ENCODE data around the gene RANBP17.
"Not testable (repeated sequence)": the region's sequence is repeated elsewhere in the genome, so short reads cannot be mapped to it uniquely, and the experiment has no call there.

Gene RANBP17

DNA sequence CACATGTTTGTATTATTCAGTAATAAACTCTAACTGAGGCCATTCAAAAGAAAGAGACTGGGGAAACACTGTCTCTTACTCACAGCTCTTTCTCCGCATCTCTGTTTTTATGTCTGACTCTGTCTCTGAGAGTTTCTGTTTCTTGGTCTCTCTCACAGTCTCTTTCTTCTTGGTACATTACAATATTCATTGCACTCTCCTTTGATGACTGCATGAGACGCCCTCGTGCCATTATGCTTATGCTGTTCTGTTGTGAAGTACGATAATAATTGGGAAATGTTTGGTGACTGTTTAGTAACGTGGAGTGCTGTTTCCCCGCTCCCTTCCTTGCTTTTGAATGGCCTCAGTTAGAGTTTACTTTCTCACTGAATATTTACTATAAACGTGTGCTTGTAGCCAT is 421.9 kb downstream of the RANBP17 start:
- no peak overlapping the region for H3K4me3 ChIP-seq (replicated peaks in 1 of 2; ENCODE audit: low read depth in 2 of 2, low read length in 2 of 2)
- DNase-seq (ENCODE audit: low read depth in 2 of 2), result no peak
- TF ChIP-seq, protein P1, sequence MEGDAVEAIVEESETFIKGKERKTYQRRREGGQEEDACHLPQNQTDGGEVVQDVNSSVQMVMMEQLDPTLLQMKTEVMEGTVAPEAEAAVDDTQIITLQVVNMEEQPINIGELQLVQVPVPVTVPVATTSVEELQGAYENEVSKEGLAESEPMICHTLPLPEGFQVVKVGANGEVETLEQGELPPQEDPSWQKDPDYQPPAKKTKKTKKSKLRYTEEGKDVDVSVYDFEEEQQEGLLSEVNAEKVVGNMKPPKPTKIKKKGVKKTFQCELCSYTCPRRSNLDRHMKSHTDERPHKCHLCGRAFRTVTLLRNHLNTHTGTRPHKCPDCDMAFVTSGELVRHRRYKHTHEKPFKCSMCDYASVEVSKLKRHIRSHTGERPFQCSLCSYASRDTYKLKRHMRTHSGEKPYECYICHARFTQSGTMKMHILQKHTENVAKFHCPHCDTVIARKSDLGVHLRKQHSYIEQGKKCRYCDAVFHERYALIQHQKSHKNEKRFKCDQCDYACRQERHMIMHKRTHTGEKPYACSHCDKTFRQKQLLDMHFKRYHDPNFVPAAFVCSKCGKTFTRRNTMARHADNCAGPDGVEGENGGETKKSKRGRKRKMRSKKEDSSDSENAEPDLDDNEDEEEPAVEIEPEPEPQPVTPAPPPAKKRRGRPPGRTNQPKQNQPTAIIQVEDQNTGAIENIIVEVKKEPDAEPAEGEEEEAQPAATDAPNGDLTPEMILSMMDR (IDR thresholded peaks at IDR 0.05; ENCODE audit: low read depth, low read length), result no peak

DNA sequence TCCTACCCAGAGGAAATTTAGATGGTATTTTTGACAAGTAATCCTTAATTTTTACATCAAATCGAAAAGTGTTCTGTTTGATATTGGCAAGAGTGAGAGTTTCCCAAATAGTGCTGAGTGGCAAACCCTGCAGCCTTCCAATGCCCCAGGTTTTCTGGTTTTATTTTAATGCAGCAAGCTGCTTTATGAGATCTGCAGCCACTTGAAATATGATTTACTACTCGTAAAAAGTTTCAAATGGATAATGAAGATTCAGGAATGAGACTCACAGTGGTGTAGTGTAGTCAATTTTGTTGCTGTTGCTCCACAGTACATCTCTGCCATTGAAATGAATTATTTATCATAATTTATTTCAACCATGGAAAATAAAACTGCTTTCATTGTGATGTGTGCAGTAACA is 423.6 kb downstream of the RANBP17 start:
- no peak overlapping the region for H3K4me3 ChIP-seq (replicated peaks in 1 of 2; ENCODE audit: low read depth in 2 of 2, low read length in 2 of 2)
- TF ChIP-seq, protein P1 (IDR thresholded peaks at IDR 0.05; ENCODE audit: low read depth, low read length), result no peak

DNA sequence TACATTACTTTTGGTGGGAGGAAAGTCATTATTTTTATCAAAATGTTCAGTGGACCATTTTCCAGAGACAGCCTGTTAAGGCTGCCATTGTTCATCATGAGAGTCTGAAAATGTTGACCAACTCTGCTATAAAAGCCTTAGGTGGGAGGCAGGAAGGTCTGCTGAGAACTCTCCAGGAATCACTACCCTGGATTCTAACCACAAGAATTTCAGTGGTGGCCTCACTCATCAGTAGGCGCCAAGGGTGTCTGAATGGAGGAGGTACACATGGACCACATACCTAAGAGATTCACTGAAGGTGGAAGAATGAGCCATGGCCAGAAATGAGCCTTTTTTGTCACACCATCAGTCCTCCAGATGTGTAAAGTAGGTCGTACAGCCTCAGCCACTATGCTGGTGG is 426.2 kb downstream of the RANBP17 start:
- TF ChIP-seq, protein P1 (IDR thresholded peaks at IDR 0.05; ENCODE audit: low read depth, low read length), result no peak
- no peak overlapping the region for H3K4me3 ChIP-seq (replicated peaks in 1 of 2; ENCODE audit: low read depth in 2 of 2, low read length in 2 of 2)
- DNase-seq (ENCODE audit: low read depth in 2 of 2), result no peak

More for the DNA sequence above, 423.6 kb downstream of the RANBP17 start:
- no peak for DNase-seq (ENCODE audit: low read depth in 2 of 2)

DNA sequence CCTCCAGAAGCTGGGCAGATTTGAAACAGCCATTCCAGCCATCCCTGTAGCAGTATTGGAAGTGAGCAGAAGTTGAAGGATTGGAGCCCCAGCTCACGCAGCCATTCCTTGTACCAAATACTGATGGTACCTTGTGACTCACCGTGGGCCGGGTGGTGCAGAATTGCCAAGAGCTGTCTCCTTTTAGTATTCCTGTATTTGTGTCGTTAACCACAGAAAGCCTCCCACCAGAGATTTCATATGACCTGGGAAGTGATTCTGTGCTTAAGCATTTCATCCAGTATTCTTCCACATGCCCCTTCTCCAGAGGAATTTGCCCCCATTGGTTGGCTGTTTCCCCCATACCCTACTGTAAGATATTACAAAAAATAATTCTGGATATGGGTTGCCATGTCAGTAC is 429.6 kb downstream of the RANBP17 start:
- H3K4me3 ChIP-seq (replicated peaks in 1 of 2; ENCODE audit: low read depth in 2 of 2, low read length in 2 of 2), result no peak overlapping the region

DNA sequence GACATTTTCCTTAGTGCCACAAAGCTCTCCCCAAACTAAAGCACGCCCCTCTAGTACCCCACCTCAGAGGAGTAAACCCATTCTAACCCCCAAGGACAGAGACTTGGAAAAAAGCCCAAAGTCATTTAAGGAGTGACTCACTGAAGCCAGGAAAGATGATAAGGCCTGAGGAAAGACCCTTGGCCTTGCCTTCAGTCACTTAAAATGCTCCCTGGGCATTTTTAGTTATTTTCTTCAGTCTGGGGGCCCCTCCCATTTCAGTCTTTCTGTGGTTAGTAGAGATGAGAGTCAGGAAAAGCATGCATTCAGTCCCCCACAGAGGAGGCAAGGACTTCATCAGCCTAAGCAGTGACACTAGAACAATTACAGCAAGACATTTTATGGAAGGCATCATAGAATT is 433.5 kb downstream of the RANBP17 start:
- DNase-seq (ENCODE audit: low read depth in 2 of 2), result peak in 1 of 2 donors; percentile 15
- no peak overlapping the region for H3K4me3 ChIP-seq (replicated peaks in 1 of 2; ENCODE audit: low read depth in 2 of 2, low read length in 2 of 2)
- TF ChIP-seq, protein P1 (IDR thresholded peaks at IDR 0.05; ENCODE audit: low read depth, low read length), result no peak

More for the DNA sequence above, 429.6 kb downstream of the RANBP17 start:
- TF ChIP-seq, protein P1 (IDR thresholded peaks at IDR 0.05; ENCODE audit: low read depth, low read length), result no peak
- DNase-seq (ENCODE audit: low read depth in 2 of 2), result no peak

DNA sequence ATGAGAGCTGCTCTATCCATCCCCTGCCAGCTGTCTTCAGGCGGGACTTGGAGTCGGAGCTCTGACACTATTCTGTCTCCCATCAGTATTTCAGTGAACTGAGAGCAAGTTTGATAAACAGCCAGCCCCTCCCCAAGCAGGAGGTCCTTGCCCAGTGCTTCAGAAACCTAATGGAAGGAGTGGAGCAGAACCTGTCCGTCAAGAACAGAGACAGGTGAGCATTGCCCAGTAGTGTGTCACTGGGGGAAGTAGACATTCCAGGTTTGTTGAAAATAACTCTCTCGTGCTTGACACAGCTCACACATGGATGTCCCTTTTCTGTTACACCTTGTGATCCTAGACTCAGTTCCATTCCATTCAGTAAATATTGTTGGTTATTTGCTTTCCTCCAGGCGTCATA is 434.0 kb downstream of the RANBP17 start:
- no peak for DNase-seq (ENCODE audit: low read depth in 2 of 2)
- TF ChIP-seq, protein P1 (IDR thresholded peaks at IDR 0.05; ENCODE audit: low read depth, low read length), result no peak
- H3K4me3 ChIP-seq (replicated peaks in 1 of 2; ENCODE audit: low read depth in 2 of 2, low read length in 2 of 2), result no peak overlapping the region

DNA sequence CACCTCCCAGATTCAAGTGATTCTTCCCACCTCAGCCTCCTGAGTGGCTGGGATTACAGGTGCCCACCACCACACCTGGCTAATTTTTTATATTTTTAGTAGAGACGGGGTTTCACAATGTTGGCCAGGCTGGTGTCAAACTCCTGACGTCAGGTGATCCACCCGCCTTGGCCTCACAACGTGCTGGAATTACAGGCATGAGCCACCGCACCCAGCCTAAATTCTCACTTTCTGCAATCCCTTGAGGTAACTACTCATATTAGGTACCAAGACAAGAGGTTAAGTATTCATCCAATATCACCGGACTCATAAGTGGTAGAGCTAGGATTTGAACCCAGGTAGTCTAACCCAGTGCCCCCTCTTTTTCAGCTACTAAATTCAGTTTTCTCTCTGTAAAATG is 436.1 kb downstream of the RANBP17 start:
- not testable (repeated sequence) for DNase-seq (ENCODE audit: low read depth in 2 of 2); H3K4me3 ChIP-seq (replicated peaks in 1 of 2; ENCODE audit: low read depth in 2 of 2, low read length in 2 of 2)

Data from cardiac fibroblast (primary cell).